Measurements from ENCODE around the gene TPRN.

DNA sequence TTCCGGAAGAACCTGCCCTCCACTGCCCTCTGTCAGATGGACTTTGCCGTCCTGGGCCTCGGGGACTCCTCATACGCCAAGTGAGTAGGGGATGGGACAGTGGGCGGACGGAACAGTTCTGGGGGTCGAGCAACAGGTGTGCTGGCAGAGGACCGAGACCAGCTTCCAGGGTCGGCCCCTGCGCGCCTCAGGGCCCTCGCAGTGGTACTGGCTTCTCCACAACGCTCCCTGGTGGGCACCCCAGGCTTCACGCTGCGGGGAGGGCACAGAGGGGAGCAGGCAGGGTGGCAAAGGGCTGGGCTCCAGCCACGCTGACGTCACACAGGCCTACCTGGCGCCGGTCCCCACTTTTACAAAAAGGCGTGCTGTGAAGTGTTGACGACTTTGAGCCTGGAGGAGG lies 12.0 kb upstream of the TPRN start:
- TF ChIP-seq, protein P1, sequence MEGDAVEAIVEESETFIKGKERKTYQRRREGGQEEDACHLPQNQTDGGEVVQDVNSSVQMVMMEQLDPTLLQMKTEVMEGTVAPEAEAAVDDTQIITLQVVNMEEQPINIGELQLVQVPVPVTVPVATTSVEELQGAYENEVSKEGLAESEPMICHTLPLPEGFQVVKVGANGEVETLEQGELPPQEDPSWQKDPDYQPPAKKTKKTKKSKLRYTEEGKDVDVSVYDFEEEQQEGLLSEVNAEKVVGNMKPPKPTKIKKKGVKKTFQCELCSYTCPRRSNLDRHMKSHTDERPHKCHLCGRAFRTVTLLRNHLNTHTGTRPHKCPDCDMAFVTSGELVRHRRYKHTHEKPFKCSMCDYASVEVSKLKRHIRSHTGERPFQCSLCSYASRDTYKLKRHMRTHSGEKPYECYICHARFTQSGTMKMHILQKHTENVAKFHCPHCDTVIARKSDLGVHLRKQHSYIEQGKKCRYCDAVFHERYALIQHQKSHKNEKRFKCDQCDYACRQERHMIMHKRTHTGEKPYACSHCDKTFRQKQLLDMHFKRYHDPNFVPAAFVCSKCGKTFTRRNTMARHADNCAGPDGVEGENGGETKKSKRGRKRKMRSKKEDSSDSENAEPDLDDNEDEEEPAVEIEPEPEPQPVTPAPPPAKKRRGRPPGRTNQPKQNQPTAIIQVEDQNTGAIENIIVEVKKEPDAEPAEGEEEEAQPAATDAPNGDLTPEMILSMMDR (IDR thresholded peaks at IDR 0.05) = no peak
- no peak for TF ChIP-seq ZFX (IDR thresholded peaks at IDR 0.05; ENCODE audit: borderline replicate concordance)

Data from 22Rv1 (cell line).